PFSK-1 (cell line): ENCODE data around the gene ZDHHC11B.
"Not testable (repeated sequence)": the region's sequence is repeated elsewhere in the genome, so short reads cannot be mapped to it uniquely, and the experiment has no call there.

ENCODE experiments used
- POLR2AphosphoS5 ChIP-seq: IDR thresholded peaks from 2 replicates; pipeline ENCODE4 v1.6.1; 2012; ENCODE audit warnings: low read depth, mild to moderate bottlenecking, control low read depth, low read length, moderate library complexity
- REST ChIP-seq, 2 experiments: IDR thresholded peaks; 2 replicates each; pipeline versions ENCODE4 v1.6.1 to v1.8.0; 2011 to 2012; ENCODE audit warnings: low read depth in 2 of 2, low read length in 2 of 2, control low read depth in 1 of 2, inconsistent platforms in 1 of 2, mild to moderate bottlenecking in 1 of 2, moderate library complexity in 1 of 2; ENCODE audit not compliant: insufficient read depth in 1 of 2
- TAF1 ChIP-seq: IDR thresholded peaks from 2 replicates; pipeline ENCODE4 v1.6.1; 2012; ENCODE audit warnings: low read length, control low read depth, borderline replicate concordance; ENCODE audit not compliant: insufficient read depth

DNA sequence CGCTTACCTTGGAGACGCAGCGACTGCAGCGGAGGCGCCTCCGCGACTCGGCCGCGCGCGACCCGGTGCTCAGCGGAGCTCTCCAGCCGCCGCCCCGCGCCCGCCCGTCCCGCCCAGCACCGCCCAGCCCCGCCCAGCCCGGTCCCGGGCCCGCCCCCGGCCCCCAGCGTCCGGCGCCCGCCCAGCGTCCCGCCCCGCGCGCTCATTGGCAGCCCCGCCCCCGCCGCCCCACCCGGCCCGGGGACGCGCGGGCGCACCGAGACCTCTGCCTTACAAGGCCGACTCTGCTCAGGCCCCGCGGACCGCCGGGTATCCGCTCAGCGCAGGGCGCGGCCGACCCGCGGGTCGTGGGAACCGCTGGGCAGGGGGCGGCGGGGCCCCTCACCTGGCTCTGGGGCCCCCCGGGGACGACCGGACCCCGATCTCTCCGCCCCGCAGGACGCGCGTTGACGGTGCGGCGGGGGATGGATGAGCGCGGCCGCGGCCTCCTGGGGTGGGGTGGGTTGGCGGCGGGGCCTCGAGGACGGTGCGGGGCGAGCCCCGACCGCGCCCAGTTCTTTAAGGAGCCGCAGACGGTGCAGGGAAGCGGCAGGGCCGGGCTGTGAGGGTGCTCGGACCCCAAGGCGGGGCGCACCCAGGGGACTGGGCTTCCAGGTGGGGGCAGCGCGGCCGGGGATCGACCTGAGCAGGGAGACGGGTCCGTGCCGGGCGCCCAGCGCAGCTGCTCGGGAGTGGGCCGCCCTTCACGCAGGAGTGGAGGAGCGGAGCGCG lies 91.1 kb downstream of the ZDHHC11B start, which contains the start of gene TPPP:
- not testable (repeated sequence) for TF ChIP-seq POLR2AphosphoS5; TAF1; REST (IDR thresholded peaks at IDR 0.05; ENCODE audit: insufficient read depth in 1 of 2, low read depth in 2 of 2, low read length in 2 of 2)
